ENCODE measurements around the gene NPFFR1.
"Not testable (repeated sequence)": the region's sequence is repeated elsewhere in the genome, so short reads cannot be mapped to it uniquely, and the experiment has no call there.

Gene NPFFR1

DNA sequence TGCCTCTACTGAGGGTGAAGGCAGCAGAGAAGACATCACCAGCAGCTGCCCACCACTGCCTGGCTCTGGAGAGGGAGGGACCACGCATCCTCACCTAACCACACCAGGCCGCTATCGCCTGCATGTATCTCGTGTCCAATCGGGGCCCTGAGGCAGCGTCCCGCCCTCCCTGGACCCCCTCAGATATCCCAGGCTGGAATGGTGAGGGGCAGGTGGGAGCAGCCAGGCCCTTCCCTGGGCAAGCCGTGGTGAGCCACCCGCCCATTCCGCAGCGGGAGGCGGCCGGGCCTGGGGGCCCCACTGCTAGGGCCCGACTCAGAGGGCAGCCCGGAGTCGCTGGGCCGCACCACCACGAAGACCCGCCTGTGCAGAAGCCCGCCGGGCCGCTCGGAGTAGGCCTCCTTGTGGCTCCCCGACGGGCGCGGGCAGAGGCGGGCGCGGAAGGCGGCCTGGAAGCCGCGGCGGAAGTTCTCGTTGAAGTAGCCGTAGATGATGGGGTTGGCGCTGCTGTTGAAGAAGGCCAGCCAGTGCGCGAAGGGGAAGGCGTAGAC is 29.0 kb downstream of the NPFFR1 start:
- DNase-seq (ENCODE audit: low spot score), result no peak
- Mint-ChIP-seq H3K27me3 (ENCODE audit: low read depth) (peaks cover 57% of the 10 kb centered on the region), H3K27ac (no peak overlapping the region), H3K4me1 (ENCODE audit: low read depth) (peaks cover 4% of the 10 kb centered on the region), H3K4me3 (peak overlapping the region; percentile 40), H3K36me3 (ENCODE audit: low read depth) (no peaks in the 10 kb centered on the region), H3K9me3 (no peaks in the 10 kb centered on the region)

DNA sequence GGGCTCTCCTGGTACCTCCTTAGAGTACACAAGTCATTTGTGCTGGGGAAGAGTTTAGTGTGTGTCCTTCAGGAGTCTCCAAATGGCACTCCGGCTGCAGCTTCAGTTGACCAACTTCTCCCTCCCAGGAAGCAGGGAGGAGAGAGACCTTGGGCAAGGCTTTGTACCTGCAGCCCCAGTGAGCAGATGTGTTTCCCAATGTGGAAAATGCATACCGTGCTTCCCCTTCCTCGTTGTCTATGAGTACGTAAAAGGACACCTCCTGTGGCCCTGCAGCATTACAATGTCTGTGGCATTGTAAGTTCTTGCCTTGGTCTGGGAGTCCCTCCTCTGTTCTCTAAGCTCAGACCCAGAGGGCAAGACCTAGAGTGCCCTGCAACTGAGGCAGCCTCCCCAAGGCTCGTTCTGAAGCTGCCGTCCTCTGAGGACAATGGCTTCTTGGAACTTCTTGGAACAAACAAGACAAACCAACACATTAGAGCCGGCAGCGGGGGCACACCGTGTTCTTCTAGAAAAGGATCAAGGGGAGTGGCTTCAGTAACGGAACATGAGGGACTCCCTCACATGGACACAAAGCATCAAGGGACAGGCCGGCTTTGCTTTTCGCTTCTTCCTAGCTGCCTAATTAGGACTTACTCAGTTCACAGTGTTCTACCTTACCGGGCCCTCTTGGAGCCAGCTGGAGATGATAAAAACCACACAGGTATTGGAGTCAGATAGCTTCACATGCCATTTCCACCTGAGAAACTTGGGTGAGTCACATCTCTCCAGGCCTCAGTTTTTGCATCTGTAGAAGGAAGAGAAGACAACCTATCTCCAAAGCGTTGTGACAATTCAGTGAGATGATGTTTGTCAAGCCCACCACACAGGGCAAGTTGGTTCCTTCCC is 29.7 kb downstream of the NPFFR1 start:
- H3K27me3 Mint-ChIP-seq (ENCODE audit: low read depth), result peaks cover 57% of the 10 kb centered on the region
- H3K9me3 Mint-ChIP-seq, result no peaks in the 10 kb centered on the region
- no peaks in the 10 kb centered on the region for H3K36me3 Mint-ChIP-seq (ENCODE audit: low read depth)
- no peak for DNase-seq (ENCODE audit: low spot score)
- no peak overlapping the region for H3K27ac Mint-ChIP-seq
- H3K4me1 Mint-ChIP-seq (ENCODE audit: low read depth), result peaks cover 4% of the 10 kb centered on the region
- H3K4me3 Mint-ChIP-seq, result no peak overlapping the region

DNA sequence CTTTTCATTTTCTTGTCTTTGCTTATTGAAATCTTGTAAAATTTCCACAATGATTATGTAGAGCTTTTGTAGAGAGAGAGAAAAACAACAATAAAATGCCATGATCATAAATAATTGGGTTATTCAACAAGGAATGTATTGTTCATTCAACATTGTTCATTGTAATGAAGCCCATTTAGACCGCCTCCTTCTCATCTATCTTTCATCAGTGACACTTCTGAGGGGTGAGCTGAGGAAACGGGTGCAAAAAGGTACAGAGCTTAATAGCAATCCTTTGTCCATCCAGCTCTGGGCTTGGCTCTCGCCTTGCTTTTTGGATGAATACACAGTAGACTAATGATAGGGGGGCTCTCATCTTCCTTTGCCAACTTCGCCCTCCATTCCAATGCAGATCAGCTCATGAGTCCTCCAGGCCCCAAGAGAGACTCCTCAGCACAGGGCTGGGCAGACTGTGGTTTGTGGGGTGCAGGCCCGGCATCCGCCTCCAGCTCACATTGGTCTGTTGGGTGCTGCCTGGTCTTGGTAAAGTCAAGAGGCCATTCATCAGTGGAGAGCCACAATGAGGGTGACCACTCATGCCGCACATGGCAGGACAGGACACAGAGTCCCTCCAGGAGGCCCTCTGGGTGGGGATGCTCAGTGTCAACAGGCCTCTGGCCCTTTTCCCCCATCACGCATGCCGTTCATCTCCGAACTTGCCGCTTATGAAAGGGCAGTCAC is 32.7 kb downstream of the NPFFR1 start:
- no peak overlapping the region for H3K27ac Mint-ChIP-seq
- peaks cover 39% of the 10 kb centered on the region for H3K27me3 Mint-ChIP-seq (ENCODE audit: low read depth)
- peaks cover 4% of the 10 kb centered on the region for H3K4me1 Mint-ChIP-seq (ENCODE audit: low read depth)
- DNase-seq (ENCODE audit: low spot score), result no peak
- H3K36me3 Mint-ChIP-seq (ENCODE audit: low read depth), result no peaks in the 10 kb centered on the region
- H3K9me3 Mint-ChIP-seq, result no peaks in the 10 kb centered on the region
- no peak overlapping the region for H3K4me3 Mint-ChIP-seq

DNA sequence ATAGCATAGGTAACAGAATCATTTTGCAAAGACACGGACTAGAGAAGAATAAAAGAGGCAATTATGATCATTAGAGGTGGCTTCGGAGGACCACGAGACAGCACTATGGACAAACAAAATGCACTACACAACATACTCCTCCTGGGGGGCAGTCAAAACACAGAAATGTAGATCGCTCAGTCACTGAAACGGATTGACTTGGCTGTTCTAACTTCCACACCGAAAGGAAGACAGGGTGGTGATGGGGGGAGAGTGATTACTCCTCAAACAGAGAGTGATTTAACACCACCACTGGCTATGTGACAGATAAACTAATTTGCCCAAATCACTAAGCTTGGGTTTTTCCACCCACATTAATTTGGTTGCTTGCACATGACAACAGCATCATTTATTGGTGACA is 36.4 kb downstream of the NPFFR1 start:
- Mint-ChIP-seq H3K27ac (no peak overlapping the region), H3K9me3 (no peaks in the 10 kb centered on the region), H3K4me3 (no peak overlapping the region), H3K4me1 (ENCODE audit: low read depth) (no peaks in the 10 kb centered on the region), H3K27me3 (ENCODE audit: low read depth) (peaks cover 24% of the 10 kb centered on the region), H3K36me3 (ENCODE audit: low read depth) (no peaks in the 10 kb centered on the region)
- no peak for DNase-seq (ENCODE audit: low spot score)

DNA sequence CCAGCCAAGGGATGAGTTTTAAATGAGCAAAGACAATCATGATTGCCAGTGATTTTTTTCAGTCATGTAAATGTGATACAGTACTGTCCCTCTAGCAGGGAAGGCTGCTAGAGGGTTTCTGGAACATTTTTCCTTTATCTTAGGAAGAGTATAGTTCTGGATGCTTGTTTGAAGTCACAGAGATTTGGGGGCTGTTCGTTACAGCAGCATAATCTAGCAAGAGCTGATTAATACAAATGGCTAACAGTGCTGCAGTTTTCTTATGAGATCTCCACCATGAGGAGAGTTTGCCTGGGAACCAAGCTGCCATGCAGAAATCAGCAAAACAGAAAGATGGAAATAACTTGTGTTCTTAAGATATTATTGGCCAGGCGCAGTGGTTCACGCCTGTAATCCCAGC is 42.7 kb downstream of the NPFFR1 start:
- Mint-ChIP-seq H3K36me3 (ENCODE audit: low read depth) (no peaks in the 10 kb centered on the region), H3K27me3 (ENCODE audit: low read depth) (peaks cover 14% of the 10 kb centered on the region), H3K9me3 (peaks cover 4% of the 10 kb centered on the region), H3K27ac (no peak overlapping the region), H3K4me3 (no peak overlapping the region), H3K4me1 (ENCODE audit: low read depth) (no peaks in the 10 kb centered on the region)
- DNase-seq (ENCODE audit: low spot score), result no peak

DNA sequence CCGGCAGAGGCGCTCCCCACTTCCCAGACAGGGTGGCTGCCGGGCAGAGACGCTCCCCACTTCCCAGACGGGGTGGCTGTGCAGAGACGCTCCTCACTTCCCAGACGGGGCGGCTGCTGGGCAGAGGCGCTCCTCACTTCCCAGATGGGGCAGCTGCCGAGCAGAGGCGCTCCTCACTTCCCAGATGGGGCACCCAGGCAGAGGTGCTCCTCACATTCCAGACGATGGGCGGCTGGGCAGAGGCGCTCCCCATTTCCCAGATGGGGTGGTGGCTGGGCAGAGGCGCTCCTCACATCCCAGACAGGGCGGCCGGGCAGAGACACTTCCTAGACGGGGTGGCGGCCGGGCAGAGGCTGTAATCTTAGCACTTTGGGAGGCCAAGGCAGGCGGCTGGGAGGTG is 43.8 kb downstream of the NPFFR1 start:
- not testable (repeated sequence) for DNase-seq (ENCODE audit: low spot score); H3K36me3 Mint-ChIP-seq (ENCODE audit: low read depth); H3K4me1 Mint-ChIP-seq (ENCODE audit: low read depth); H3K27me3 Mint-ChIP-seq (ENCODE audit: low read depth); H3K27ac Mint-ChIP-seq; H3K9me3 Mint-ChIP-seq; H3K4me3 Mint-ChIP-seq

DNA sequence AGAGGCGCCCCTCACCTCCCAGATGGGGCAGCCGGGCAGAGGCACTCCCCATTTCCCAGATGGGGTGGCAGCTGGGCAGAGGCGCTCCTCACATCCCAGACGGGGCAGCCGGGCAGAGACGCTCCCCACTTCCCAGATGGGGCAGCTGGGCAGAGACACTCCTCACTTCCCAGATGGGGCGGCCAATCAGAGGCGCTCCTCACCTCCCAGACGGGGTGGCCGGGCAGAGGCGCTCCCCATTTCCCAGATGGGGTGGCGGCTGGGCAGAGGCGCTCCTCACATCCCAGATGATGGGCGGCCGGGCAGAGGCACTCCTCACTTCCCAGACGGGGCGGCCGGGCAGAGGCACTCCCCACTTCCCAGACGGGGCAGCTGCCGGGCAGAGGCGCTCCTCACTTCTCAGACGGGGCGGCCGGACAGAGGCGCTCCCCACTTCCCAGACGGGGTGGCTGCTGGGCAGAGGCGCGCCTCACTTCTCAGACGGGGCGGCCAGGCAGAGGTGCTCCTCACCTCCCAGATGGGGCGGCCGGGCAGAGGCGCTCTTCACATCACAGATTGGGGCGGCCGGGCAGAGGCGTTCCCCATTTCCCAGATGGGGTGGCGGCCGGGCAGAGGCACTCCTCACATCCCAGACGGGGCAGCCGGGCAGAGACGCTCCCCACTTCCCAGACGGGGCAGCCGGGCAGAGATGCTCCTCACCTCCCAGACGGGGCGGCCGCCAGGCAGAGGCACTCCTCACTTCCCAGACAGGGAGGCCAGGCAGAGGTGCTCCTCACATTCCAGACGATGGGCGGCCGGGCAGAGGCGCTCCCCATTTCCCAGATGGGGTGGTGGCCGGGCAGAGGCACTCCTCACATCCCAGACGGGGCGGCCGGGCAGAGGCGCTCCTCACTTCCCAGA is 44.5 kb downstream of the NPFFR1 start:
- H3K4me3 Mint-ChIP-seq; H3K27me3 Mint-ChIP-seq (ENCODE audit: low read depth); H3K4me1 Mint-ChIP-seq (ENCODE audit: low read depth); H3K36me3 Mint-ChIP-seq (ENCODE audit: low read depth); H3K27ac Mint-ChIP-seq; DNase-seq (ENCODE audit: low spot score); H3K9me3 Mint-ChIP-seq: not testable (repeated sequence)

DNA sequence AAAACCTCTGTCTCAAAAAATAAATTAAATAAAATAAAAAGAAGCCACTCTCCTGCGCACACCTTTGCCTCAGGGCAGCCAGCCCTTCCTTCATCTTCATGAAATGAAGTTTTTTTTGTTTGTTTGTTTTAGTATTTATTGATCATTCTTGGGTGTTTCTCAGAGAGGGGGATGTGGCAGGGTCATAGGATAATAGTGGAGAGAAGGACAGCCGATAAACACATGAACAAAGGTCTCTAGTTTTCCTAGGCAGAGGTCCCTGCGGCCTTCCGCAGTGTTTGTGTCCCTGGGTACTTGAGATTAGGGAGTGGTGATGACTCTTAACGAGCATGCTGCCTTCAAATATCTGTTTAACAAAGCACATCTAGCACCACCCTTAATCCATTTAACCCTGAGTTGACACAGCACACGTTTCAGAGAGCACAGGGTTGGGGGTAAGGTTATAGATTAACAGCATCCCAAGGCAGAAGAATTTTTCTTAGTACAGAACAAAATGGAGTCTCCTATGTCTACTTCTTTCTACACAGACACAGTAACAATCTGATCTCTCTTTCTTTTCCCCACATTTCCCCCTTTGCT is 45.8 kb downstream of the NPFFR1 start:
- H3K4me1 Mint-ChIP-seq (ENCODE audit: low read depth); H3K27me3 Mint-ChIP-seq (ENCODE audit: low read depth); H3K36me3 Mint-ChIP-seq (ENCODE audit: low read depth); H3K9me3 Mint-ChIP-seq; DNase-seq (ENCODE audit: low spot score); H3K27ac Mint-ChIP-seq; H3K4me3 Mint-ChIP-seq: not testable (repeated sequence)

DNA sequence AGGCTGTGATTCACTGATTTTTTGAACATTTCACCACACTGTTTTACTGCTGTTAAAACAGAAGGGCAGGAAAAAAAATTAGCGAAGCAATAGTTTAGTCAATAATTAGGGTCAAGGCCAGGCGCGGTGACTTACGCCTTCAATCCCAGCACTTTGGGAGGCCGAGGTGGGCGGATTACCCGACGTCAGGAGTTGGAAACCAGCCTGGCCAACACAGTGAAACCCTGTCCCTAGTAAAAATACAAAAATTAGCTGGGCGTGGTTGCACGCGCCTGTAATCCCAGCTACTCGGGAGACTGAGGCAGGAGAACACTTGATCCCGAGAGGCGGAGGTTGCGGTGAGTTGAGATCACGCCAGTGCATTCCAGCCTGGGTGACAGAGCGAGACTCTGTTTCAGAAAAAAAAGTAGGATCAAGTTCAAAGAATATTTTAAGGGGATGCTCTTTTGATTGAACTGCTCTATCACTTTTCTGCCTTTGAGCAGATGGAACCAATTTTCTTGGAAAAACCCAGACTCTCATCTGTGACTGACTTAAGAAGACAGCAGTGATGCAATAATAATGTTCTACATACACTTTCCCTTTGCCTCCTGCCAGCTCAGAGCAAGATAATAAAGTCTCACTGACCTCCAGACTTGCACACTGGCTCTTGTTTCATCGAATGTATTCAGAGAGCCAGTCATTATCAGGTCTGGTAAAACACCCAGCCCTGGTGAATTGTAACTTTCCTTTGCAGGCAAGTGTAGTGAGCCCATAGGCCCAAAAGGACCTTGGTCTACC is 48.9 kb downstream of the NPFFR1 start:
- no peaks in the 10 kb centered on the region for H3K27me3 Mint-ChIP-seq (ENCODE audit: low read depth)
- no peak overlapping the region for H3K4me3 Mint-ChIP-seq
- no peak overlapping the region for H3K27ac Mint-ChIP-seq
- H3K4me1 Mint-ChIP-seq (ENCODE audit: low read depth), result peaks cover 14% of the 10 kb centered on the region
- DNase-seq (ENCODE audit: low spot score), result no peak
- peaks cover 8% of the 10 kb centered on the region for H3K36me3 Mint-ChIP-seq (ENCODE audit: low read depth)
- peaks cover 4% of the 10 kb centered on the region for H3K9me3 Mint-ChIP-seq

DNA sequence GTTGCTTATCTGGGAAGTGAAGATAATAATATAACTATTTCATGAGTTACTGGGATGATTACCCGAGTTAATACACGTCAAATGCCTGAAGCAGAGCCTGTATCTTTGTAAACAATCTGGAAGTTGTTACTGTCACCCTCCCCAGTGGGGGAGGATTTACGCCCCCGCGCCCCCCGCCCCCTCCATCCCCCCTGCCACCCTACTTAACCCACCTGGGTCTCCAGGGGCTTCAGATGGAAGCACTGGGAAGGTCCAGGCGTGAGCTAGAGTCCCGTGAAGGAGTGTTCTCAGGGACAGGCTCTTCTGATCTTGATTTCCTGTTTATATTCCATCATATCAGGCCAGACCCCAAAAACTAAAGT is 49.9 kb downstream of the NPFFR1 start:
- H3K27me3 Mint-ChIP-seq (ENCODE audit: low read depth), result no peaks in the 10 kb centered on the region
- peaks cover 4% of the 10 kb centered on the region for H3K9me3 Mint-ChIP-seq
- H3K36me3 Mint-ChIP-seq (ENCODE audit: low read depth), result peaks cover 15% of the 10 kb centered on the region
- H3K27ac Mint-ChIP-seq, result peak overlapping the region; percentile 90
- DNase-seq (ENCODE audit: low spot score), result no peak
- peaks cover 18% of the 10 kb centered on the region for H3K4me1 Mint-ChIP-seq (ENCODE audit: low read depth)
- H3K4me3 Mint-ChIP-seq, result peak overlapping the region; percentile 87

DNA sequence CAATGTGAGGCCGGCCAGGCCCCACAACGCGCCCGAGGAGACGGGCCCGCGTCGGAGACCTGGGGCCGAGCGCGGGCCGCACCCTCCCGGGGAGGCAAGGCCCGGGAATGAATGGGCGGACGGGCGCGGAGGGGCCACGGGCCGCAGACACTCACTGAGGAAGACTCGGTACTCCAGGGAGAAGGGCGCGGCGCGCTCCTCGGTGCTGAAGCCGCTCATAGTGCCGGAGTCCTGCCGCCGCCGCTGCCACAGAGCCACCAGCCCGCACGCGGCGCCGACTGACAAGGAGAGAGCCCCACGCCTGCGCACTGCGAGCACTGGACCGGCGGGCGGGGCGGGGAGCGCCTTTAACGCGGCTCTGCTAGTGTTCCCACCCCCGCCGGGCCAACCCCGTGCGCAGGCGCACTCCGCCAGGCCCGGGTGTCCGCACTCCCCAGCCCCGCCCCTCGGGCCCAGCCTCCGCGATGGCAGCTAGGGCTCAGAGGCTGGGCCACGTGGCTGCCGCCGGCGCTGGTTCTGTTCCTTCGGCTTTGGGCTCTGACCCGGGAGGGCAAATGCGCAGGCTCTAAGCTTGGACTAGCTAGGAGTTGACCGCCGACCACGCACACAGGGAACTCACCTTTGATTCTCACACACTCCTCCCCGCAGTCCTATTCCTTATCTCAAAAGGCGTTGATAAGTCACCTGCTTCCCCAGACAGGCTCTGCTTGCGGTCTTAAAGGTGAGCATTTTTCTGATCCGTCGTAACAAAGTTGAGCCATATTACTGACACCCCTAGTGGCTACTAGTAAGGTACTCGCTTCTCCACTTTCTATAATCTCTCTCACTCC is 50.5 kb downstream of the NPFFR1 start, which contains the start of gene PPA1:
PPA1 (minus strand) TSS at position 321 of the 830 bp plus-strand sequence; CDS start at position 219, 102 bp downstream.
- H3K9me3 Mint-ChIP-seq, result peaks cover 4% of the 10 kb centered on the region
- peak within 1 kb of the TSS; percentile 90 for H3K27ac Mint-ChIP-seq
- H3K36me3 Mint-ChIP-seq (ENCODE audit: low read depth), result peaks cover 21% of the 10 kb centered on the region
- no peaks in the 10 kb centered on the region for H3K27me3 Mint-ChIP-seq (ENCODE audit: low read depth)
- peaks cover 23% of the 10 kb centered on the region for H3K4me1 Mint-ChIP-seq (ENCODE audit: low read depth)
- peak; percentile 100 for DNase-seq (ENCODE audit: low spot score)
- H3K4me3 Mint-ChIP-seq, result peak within 1 kb of the TSS; percentile 89

DNA sequence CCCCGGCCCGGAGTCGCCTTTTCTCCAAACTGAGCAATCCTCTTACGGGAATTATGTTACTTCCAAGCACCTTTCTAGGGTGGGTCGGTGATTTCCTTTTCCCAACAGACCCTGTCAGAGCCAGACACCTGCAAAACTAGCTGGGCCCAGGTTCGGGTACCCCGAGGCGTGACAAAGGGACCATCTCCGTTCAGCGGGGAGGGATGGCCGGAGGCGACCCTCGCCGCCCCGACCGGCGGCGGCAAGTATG is 51.0 kb downstream of the NPFFR1 start:
- H3K4me1 Mint-ChIP-seq (ENCODE audit: low read depth), result peaks cover 25% of the 10 kb centered on the region
- no peaks in the 10 kb centered on the region for H3K9me3 Mint-ChIP-seq
- peak overlapping the region; percentile 87 for H3K27ac Mint-ChIP-seq
- H3K27me3 Mint-ChIP-seq (ENCODE audit: low read depth), result no peaks in the 10 kb centered on the region
- peak overlapping the region; percentile 89 for H3K4me3 Mint-ChIP-seq
- DNase-seq (ENCODE audit: low spot score), result no peak
- peaks cover 23% of the 10 kb centered on the region for H3K36me3 Mint-ChIP-seq (ENCODE audit: low read depth)

Data from T-helper 2 cell treated with Interferon-gamma antibody and Interleukin-4, amounts not matched to agents 5 μg/mL and 100 μg/mL, for 36 hours (primary cell).